ENCODE results near the gene STK38.

The STK38 gene

DNA sequence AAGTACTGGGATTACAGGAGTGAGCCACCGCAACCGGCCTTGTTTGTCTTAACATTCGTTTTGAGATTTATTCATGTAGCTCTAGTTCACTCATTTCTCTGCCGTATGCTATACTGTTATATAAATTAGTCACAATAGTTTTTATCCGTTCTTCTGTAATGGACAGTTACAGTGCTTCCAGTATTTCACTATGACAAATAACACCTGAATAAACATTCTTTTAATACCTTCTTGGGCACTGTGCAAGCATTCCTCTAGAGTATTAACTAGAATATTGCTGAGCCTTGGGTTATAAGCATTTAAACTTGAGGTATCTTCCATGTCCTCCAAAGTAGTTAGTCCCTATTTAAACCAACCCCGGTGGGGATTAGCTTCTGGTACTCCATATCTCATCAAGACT, 45.6 kb downstream of the STK38 start:
- no peak for TF ChIP-seq ARNTL (CRISPR knock-in tag; IDR thresholded peaks at IDR 0.05; ENCODE audit: borderline replicate concordance, low read depth)
- TF ChIP-seq ISL1 (CRISPR knock-in tag; IDR thresholded peaks at IDR 0.05) = peak; percentile 38; the same call in 1 of the 2 replicates
- ATAC-seq = no peak

GRCh38 chr6:36499918-36500317, 47.4 kb downstream of the STK38 start:
- ATAC-seq = no peak
- TF ChIP-seq ARNTL (CRISPR knock-in tag; IDR thresholded peaks at IDR 0.05; ENCODE audit: borderline replicate concordance, low read depth) (no peak), ZC3H10 (CRISPR knock-in tag; IDR thresholded peaks at IDR 0.05) (no peak), SNAI2 (CRISPR knock-in tag; IDR thresholded peaks at IDR 0.05) (no peak), TOX (CRISPR knock-in tag; IDR thresholded peaks at IDR 0.05; ENCODE audit: borderline replicate concordance) (no peak), CSDC2 (CRISPR knock-in tag; IDR thresholded peaks at IDR 0.05) (no peak), ISL1 (CRISPR knock-in tag; IDR thresholded peaks at IDR 0.05) (no peak), BACH2 (CRISPR knock-in tag; IDR thresholded peaks at IDR 0.05; ENCODE audit: borderline replicate concordance) (no peak), ZFP30 (CRISPR knock-in tag; IDR thresholded peaks at IDR 0.05) (no peak), POU6F1 (CRISPR knock-in tag; IDR thresholded peaks at IDR 0.05; ENCODE audit: borderline replicate concordance, low read depth) (no peak), ZNF565 (CRISPR knock-in tag; conservative IDR thresholded peaks at IDR 0.05; ENCODE audit: low read depth) (no peak), RARB (CRISPR knock-in tag; IDR thresholded peaks at IDR 0.05) (no peak), GLIS3 (CRISPR knock-in tag; IDR thresholded peaks at IDR 0.05) (no peak), ZNF8 (CRISPR knock-in tag; IDR thresholded peaks at IDR 0.05) (no peak)
- TF ChIP-seq, protein P1, sequence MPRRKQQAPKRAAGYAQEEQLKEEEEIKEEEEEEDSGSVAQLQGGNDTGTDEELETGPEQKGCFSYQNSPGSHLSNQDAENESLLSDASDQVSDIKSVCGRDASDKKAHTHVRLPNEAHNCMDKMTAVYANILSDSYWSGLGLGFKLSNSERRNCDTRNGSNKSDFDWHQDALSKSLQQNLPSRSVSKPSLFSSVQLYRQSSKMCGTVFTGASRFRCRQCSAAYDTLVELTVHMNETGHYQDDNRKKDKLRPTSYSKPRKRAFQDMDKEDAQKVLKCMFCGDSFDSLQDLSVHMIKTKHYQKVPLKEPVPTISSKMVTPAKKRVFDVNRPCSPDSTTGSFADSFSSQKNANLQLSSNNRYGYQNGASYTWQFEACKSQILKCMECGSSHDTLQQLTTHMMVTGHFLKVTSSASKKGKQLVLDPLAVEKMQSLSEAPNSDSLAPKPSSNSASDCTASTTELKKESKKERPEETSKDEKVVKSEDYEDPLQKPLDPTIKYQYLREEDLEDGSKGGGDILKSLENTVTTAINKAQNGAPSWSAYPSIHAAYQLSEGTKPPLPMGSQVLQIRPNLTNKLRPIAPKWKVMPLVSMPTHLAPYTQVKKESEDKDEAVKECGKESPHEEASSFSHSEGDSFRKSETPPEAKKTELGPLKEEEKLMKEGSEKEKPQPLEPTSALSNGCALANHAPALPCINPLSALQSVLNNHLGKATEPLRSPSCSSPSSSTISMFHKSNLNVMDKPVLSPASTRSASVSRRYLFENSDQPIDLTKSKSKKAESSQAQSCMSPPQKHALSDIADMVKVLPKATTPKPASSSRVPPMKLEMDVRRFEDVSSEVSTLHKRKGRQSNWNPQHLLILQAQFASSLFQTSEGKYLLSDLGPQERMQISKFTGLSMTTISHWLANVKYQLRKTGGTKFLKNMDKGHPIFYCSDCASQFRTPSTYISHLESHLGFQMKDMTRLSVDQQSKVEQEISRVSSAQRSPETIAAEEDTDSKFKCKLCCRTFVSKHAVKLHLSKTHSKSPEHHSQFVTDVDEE (CRISPR knock-in tag; IDR thresholded peaks at IDR 0.05) = no peak
- TF ChIP-seq, protein P2, sequence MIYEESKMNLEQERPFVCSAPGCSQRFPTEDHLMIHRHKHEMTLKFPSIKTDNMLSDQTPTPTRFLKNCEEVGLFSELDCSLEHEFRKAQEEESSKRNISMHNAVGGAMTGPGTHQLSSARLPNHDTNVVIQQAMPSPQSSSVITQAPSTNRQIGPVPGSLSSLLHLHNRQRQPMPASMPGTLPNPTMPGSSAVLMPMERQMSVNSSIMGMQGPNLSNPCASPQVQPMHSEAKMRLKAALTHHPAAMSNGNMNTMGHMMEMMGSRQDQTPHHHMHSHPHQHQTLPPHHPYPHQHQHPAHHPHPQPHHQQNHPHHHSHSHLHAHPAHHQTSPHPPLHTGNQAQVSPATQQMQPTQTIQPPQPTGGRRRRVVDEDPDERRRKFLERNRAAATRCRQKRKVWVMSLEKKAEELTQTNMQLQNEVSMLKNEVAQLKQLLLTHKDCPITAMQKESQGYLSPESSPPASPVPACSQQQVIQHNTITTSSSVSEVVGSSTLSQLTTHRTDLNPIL (CRISPR knock-in tag; IDR thresholded peaks at IDR 0.05; ENCODE audit: low read depth) = no peak
- TF ChIP-seq, protein P3, sequence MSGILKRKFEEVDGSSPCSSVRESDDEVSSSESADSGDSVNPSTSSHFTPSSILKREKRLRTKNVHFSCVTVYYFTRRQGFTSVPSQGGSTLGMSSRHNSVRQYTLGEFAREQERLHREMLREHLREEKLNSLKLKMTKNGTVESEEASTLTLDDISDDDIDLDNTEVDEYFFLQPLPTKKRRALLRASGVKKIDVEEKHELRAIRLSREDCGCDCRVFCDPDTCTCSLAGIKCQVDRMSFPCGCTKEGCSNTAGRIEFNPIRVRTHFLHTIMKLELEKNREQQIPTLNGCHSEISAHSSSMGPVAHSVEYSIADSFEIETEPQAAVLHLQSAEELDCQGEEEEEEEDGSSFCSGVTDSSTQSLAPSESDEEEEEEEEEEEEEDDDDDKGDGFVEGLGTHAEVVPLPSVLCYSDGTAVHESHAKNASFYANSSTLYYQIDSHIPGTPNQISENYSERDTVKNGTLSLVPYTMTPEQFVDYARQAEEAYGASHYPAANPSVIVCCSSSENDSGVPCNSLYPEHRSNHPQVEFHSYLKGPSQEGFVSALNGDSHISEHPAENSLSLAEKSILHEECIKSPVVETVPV (CRISPR knock-in tag; IDR thresholded peaks at IDR 0.05) = no peak

- no peak for ATAC-seq
- no peak for TF ChIP-seq CSDC2 (CRISPR knock-in tag; IDR thresholded peaks at IDR 0.05)
- TF ChIP-seq ZFP3 (CRISPR knock-in tag; IDR thresholded peaks at IDR 0.05) = no peak
- no peak for TF ChIP-seq POU6F1 (CRISPR knock-in tag; IDR thresholded peaks at IDR 0.05; ENCODE audit: borderline replicate concordance, low read depth)
- no peak for TF ChIP-seq ZC3H10 (CRISPR knock-in tag; IDR thresholded peaks at IDR 0.05)
- TF ChIP-seq ISL1 (CRISPR knock-in tag; IDR thresholded peaks at IDR 0.05) = no peak
- TF ChIP-seq, protein P2 (CRISPR knock-in tag; IDR thresholded peaks at IDR 0.05; ENCODE audit: low read depth) = no peak
- no peak for TF ChIP-seq ESRRG (CRISPR knock-in tag; IDR thresholded peaks at IDR 0.05)
- no peak for TF ChIP-seq ZFP30 (CRISPR knock-in tag; IDR thresholded peaks at IDR 0.05)
- TF ChIP-seq OSR1 (CRISPR knock-in tag; IDR thresholded peaks at IDR 0.05) = no peak
- no peak for TF ChIP-seq BACH2 (CRISPR knock-in tag; IDR thresholded peaks at IDR 0.05; ENCODE audit: borderline replicate concordance)
- no peak for TF ChIP-seq ARNTL (CRISPR knock-in tag; IDR thresholded peaks at IDR 0.05; ENCODE audit: borderline replicate concordance, low read depth)
- TF ChIP-seq TOX (CRISPR knock-in tag; IDR thresholded peaks at IDR 0.05; ENCODE audit: borderline replicate concordance) = no peak
- no peak for TF ChIP-seq ZNF8 (CRISPR knock-in tag; IDR thresholded peaks at IDR 0.05)
- no peak for TF ChIP-seq RARB (CRISPR knock-in tag; IDR thresholded peaks at IDR 0.05)
- no peak for TF ChIP-seq PATZ1 (CRISPR knock-in tag; IDR thresholded peaks at IDR 0.05; ENCODE audit: borderline replicate concordance)
Measured at GRCh38 chr6:36495086-36495485, 52.2 kb downstream of the STK38 start.
